ENCODE data around the gene IL1RAPL1. TPM values are rescaled to one million over a fixed set of nuclear protein-coding genes. Genes with fewer than 3 reads are reported as not detected.

The IL1RAPL1 gene
- total and polyA plus RNA-seq, 9 of the 15 experiments (the other 6 are each of a cell fraction or from before 2014, with no cell fraction given) = 0.04 to 0.07 (median 0.04) TPM; not detected in 6

DNA sequence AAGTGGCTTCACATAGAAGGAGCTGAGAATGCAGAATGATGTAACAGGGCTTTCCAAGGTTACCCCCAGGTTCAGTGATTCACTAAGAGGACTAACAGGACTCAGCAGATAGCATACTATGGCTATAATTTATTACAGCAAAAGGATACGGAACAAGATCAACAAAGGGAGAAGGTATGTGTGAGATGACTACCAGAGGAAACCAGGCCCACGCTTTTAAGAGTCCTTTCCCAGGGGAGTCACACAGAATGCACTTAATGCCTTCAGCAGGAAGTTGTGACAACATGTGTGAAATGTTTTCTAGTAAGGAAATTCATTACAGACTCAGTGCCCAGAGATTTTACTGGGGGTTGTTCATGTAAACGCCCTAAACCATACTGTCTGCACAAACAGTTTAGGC is 1254.5 kb downstream of the IL1RAPL1 start:
- WGBS (ENCODE audit: insufficient coverage, low coverage, missing lambda C conversion rate) = 3% methylated on average over 3 of the region's 3 CpGs
- no peak overlapping the region for H3K9ac ChIP-seq (ENCODE audit: insufficient read depth in 1 of 2, low read depth in 2 of 2, low read length in 2 of 2)
- no peak overlapping the region for H3K27ac ChIP-seq (ENCODE audit: extremely low read depth, low read depth, low read length)
- no peaks in the 10 kb centered on the region for H3K79me2 ChIP-seq (ENCODE audit: control insufficient read depth, insufficient read depth, low read length)
- H3K4me2 ChIP-seq (ENCODE audit: insufficient read depth, low read length) = no peak overlapping the region
- no peaks in the 10 kb centered on the region for H3K9me1 ChIP-seq (ENCODE audit: control insufficient read depth, insufficient read depth, low read length)
- intact Hi-C loops (cut with micrococcal nuclease) = no loop called here
- H3K4me1 ChIP-seq (replicated peaks in 1 of 2; ENCODE audit: control insufficient read depth in 2 of 2, insufficient read depth in 2 of 2, low read length in 2 of 2) = no peaks in the 10 kb centered on the region
- no peaks in the 10 kb centered on the region for H4K20me1 ChIP-seq (replicated peaks; ENCODE audit: control insufficient read depth, insufficient read depth, low read length)
- BruUV-seq (replicated peaks) = no TSS peak
- ATAC-seq (no peak), FAIRE-seq (no peak), DNase-seq (ENCODE audit: extremely low read depth in 1 of 4, low spot score in 3 of 4) (no peak)
- H3K27me3 ChIP-seq (ENCODE audit: control insufficient read depth in 2 of 2, insufficient read depth in 2 of 2, low read length in 2 of 2) = no peaks in the 10 kb centered on the region
- in situ Hi-C loops (cut with MboI) = no loop called here
- ChIA-PET CTCF (ENCODE audit: low intra/inter-chr PET ratio) (no interaction called here), POLR2A (no interaction called here)
- H3K4me3 ChIP-seq = no peak overlapping the region
- no peaks in the 10 kb centered on the region for H3K36me3 ChIP-seq (ENCODE audit: control insufficient read depth, insufficient read depth, low read length)
- no peak overlapping the region for H2AFZ ChIP-seq (ENCODE audit: low read depth, low read length)
- H3K9me3 ChIP-seq (replicated peaks; ENCODE audit: control insufficient read depth, insufficient read depth, low read depth, low read length) = no peaks in the 10 kb centered on the region
- no peak for TF ChIP-seq PHF20 (IDR thresholded peaks at IDR 0.05; ENCODE audit: partially characterized antibody)
- no peak for TF ChIP-seq ZNF12 (CRISPR knock-in tag; IDR thresholded peaks at IDR 0.05)
- no peak for TF ChIP-seq FOXA1 (IDR thresholded peaks at IDR 0.05; ENCODE audit: borderline replicate concordance)
- TF ChIP-seq, protein P1, sequence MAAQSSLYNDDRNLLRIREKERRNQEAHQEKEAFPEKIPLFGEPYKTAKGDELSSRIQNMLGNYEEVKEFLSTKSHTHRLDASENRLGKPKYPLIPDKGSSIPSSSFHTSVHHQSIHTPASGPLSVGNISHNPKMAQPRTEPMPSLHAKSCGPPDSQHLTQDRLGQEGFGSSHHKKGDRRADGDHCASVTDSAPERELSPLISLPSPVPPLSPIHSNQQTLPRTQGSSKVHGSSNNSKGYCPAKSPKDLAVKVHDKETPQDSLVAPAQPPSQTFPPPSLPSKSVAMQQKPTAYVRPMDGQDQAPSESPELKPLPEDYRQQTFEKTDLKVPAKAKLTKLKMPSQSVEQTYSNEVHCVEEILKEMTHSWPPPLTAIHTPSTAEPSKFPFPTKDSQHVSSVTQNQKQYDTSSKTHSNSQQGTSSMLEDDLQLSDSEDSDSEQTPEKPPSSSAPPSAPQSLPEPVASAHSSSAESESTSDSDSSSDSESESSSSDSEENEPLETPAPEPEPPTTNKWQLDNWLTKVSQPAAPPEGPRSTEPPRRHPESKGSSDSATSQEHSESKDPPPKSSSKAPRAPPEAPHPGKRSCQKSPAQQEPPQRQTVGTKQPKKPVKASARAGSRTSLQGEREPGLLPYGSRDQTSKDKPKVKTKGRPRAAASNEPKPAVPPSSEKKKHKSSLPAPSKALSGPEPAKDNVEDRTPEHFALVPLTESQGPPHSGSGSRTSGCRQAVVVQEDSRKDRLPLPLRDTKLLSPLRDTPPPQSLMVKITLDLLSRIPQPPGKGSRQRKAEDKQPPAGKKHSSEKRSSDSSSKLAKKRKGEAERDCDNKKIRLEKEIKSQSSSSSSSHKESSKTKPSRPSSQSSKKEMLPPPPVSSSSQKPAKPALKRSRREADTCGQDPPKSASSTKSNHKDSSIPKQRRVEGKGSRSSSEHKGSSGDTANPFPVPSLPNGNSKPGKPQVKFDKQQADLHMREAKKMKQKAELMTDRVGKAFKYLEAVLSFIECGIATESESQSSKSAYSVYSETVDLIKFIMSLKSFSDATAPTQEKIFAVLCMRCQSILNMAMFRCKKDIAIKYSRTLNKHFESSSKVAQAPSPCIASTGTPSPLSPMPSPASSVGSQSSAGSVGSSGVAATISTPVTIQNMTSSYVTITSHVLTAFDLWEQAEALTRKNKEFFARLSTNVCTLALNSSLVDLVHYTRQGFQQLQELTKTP (IDR thresholded peaks at IDR 0.05; ENCODE audit: low read depth in 1 of 2, partially characterized antibody in 2 of 2) = no peak
- TF ChIP-seq ZNF133 (CRISPR knock-in tag; IDR thresholded peaks at IDR 0.05) = no peak
- TF ChIP-seq E2F1 (CRISPR knock-in tag; IDR thresholded peaks at IDR 0.05) = no peak
- no peak for TF ChIP-seq MLX (CRISPR knock-in tag; conservative IDR thresholded peaks at IDR 0.05)
- TF ChIP-seq MAFK (IDR thresholded peaks at IDR 0.05; ENCODE audit: low read length) = no peak
- no peak for TF ChIP-seq EHMT2 (IDR thresholded peaks at IDR 0.05)
- TF ChIP-seq, protein P2, sequence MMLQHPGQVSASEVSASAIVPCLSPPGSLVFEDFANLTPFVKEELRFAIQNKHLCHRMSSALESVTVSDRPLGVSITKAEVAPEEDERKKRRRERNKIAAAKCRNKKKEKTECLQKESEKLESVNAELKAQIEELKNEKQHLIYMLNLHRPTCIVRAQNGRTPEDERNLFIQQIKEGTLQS (IDR thresholded peaks at IDR 0.05) = no peak
- TF ChIP-seq, protein P2 (CRISPR knock-in tag; conservative IDR thresholded peaks at IDR 0.05) = no peak
- no peak for TF ChIP-seq MTA3 (IDR thresholded peaks at IDR 0.05; ENCODE audit: borderline replicate concordance)
- no peak for TF ChIP-seq TARDBP (IDR thresholded peaks at IDR 0.05)
- TF ChIP-seq, protein P3, sequence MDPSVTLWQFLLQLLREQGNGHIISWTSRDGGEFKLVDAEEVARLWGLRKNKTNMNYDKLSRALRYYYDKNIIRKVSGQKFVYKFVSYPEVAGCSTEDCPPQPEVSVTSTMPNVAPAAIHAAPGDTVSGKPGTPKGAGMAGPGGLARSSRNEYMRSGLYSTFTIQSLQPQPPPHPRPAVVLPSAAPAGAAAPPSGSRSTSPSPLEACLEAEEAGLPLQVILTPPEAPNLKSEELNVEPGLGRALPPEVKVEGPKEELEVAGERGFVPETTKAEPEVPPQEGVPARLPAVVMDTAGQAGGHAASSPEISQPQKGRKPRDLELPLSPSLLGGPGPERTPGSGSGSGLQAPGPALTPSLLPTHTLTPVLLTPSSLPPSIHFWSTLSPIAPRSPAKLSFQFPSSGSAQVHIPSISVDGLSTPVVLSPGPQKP (CRISPR knock-in tag; IDR thresholded peaks at IDR 0.05) = no peak

Measured in K562 (cell line).